GM06990 (cell line): ENCODE results near the gene SAMD1.

Experiments
- DNase-seq: peaks from one replicate; pipeline ENCODE4 v3.0.0-alpha.2; 2011; ENCODE audit not compliant: insufficient read length; ENCODE audit errors: extremely low read depth
- H3K27me3 ChIP-seq: replicated peaks from 2 replicates; pipeline ENCODE4 v1.6.0; 2011; ENCODE audit warnings: low read length; ENCODE audit not compliant: control insufficient read depth, insufficient read depth
- H3K36me3 ChIP-seq: 2 replicates; pipeline ENCODE4 v1.5.1; 2011; ENCODE audit warnings: low read length; ENCODE audit not compliant: control insufficient read depth, insufficient read depth
- H3K4me3 ChIP-seq: replicated peaks from 2 replicates; pipeline ENCODE4 v1.5.1; 2011; ENCODE audit warnings: low read depth, mild to moderate bottlenecking, control low read depth, low read length
- CTCF ChIP-seq: IDR thresholded peaks from 2 replicates; pipeline ENCODE4 v1.5.1; 2011; ENCODE audit warnings: low read length, control low read depth, mild to moderate bottlenecking, inconsistent platforms; ENCODE audit not compliant: insufficient read depth, poor library complexity, severe bottlenecking

The SAMD1 gene

GRCh38 chr19:14112051-14112808, 21.7 kb upstream of the SAMD1 start:
- Histone ChIP-seq H3K36me3 (no peaks in the 10 kb centered on the region; the same call in 1 of the 2 replicates), H3K27me3 (no peaks in the 10 kb centered on the region), H3K4me3 (no peak overlapping the region)
- no peak for DNase-seq
- no peak for TF ChIP-seq CTCF

GRCh38 chr19:14111486-14111885, 20.9 kb upstream of the SAMD1 start:
- Histone ChIP-seq H3K4me3 (no peak overlapping the region), H3K36me3 (peaks cover 2% of the 10 kb centered on the region), H3K27me3 (no peaks in the 10 kb centered on the region)
- no peak for DNase-seq
- TF ChIP-seq CTCF, result no peak

- no peak for DNase-seq
- H3K4me3 ChIP-seq, result no peak overlapping the region
- TF ChIP-seq CTCF, result no peak
- peaks cover 2% of the 10 kb centered on the region for H3K36me3 ChIP-seq
- H3K27me3 ChIP-seq, result no peaks in the 10 kb centered on the region
Measured at GRCh38 chr19:14110650-14111049, 20.1 kb upstream of the SAMD1 start.

GRCh38 chr19:14107581-14108461, 17.3 kb upstream of the SAMD1 start:
- no peak for DNase-seq

GRCh38 chr19:14106840-14107239, 16.3 kb upstream of the SAMD1 start:
- H3K27me3 ChIP-seq, result no peaks in the 10 kb centered on the region
- no peak overlapping the region for H3K4me3 ChIP-seq
- no peak for DNase-seq
- TF ChIP-seq CTCF, result no peak
- peaks cover 7% of the 10 kb centered on the region for H3K36me3 ChIP-seq

More at GRCh38 chr19:14107581-14108461, 17.3 kb upstream of the SAMD1 start:
- peaks cover 4% of the 10 kb centered on the region for H3K36me3 ChIP-seq
- no peak for TF ChIP-seq CTCF
- H3K4me3 ChIP-seq, result no peak overlapping the region
- no peaks in the 10 kb centered on the region for H3K27me3 ChIP-seq
